Measurements from ENCODE around the gene XCL2.

GRCh38 chr1:168550971-168551370 lies 7.2 kb upstream of the XCL2 start:
- TF ChIP-seq CTCF (IDR thresholded peaks at IDR 0.05) (no peak), EP300 (IDR thresholded peaks at IDR 0.05; ENCODE audit: borderline replicate concordance in 1 of 2, low read depth in 1 of 2, low read length in 1 of 2) (no peak), TEAD4 (IDR thresholded peaks at IDR 0.05; ENCODE audit: borderline replicate concordance, insufficient read depth) (no peak), RXRA (IDR thresholded peaks at IDR 0.05; ENCODE audit: borderline replicate concordance, low read depth) (no peak), YY1 (IDR thresholded peaks at IDR 0.05; ENCODE audit: low read depth) (no peak), RAD21 (IDR thresholded peaks at IDR 0.05; ENCODE audit: low read length) (no peak), TAF1 (IDR thresholded peaks at IDR 0.05; ENCODE audit: borderline replicate concordance, low read depth, low read length) (no peak), EZH2phosphoT487 (IDR thresholded peaks at IDR 0.05; ENCODE audit: borderline replicate concordance, low read depth) (no peak), MAX (IDR thresholded peaks at IDR 0.05; ENCODE audit: low read depth) (no peak), JUND (IDR thresholded peaks at IDR 0.05) (no peak), NFIC (IDR thresholded peaks at IDR 0.05; ENCODE audit: borderline replicate concordance) (no peak), USF1 (IDR thresholded peaks at IDR 0.05; ENCODE audit: borderline replicate concordance, low read depth) (no peak)
